Measurements from ENCODE around the gene MDM2.
"Not testable (repeated sequence)": the region's sequence is repeated elsewhere in the genome, so short reads cannot be mapped to it uniquely, and the experiment has no call there.

The MDM2 gene

GRCh38 chr12:68821357-68822188 lies 13.6 kb downstream of the MDM2 start:
- intact Hi-C loops (cut with DNase I): loop anchor here (10.0 kb wide), 1 partner anchor 333 kb away; no protein-coding TSS in a partner anchor

DNA sequence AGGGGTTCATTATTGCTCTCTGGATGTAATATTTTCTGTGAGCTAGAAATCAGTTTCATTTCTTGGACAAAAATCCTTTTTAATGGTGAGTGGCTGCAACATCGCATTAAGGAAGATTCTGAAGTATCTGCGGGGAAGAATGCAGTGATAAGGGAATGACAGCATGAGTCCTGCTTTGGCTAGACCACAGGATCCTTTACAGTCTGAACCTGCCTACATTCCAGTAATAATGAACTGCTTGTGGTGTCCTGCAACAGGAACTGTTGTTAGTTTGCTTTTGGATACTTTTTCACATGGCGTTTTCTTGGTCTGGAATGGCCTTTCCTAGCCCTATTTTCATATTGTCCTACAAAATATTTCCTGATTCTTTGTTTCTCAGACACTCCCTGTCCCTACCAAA lies 15.7 kb downstream of the MDM2 start:
- no peak for DNase-seq
- intact Hi-C loops (cut with DNase I): loop anchor here (10.0 kb wide), 1 partner anchor 331 kb away; no protein-coding TSS in a partner anchor

More at GRCh38 chr12:68821357-68822188, 13.6 kb downstream of the MDM2 start:
- no peak for DNase-seq

DNA sequence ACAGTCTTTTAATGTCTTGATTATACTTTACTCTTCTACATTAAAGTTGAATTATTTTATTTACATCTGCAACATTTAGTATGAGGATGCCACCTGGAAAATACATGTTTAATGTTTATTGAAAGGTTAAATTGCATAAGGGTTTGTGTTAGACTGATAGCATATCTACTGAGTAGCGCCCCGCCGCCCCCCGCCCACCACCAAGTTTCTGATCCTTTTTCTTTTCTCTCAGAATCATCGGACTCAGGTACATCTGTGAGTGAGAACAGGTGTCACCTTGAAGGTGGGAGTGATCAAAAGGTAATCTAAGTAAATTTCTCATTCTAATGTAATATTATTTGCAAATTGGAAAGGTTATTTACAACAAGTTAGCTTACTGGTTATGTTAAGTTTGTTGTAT lies 16.2 kb downstream of the MDM2 start:
- DNase-seq: no peak
- intact Hi-C loops (cut with DNase I): loop anchor here (10.0 kb wide), 1 partner anchor 331 kb away; no protein-coding TSS in a partner anchor

DNA sequence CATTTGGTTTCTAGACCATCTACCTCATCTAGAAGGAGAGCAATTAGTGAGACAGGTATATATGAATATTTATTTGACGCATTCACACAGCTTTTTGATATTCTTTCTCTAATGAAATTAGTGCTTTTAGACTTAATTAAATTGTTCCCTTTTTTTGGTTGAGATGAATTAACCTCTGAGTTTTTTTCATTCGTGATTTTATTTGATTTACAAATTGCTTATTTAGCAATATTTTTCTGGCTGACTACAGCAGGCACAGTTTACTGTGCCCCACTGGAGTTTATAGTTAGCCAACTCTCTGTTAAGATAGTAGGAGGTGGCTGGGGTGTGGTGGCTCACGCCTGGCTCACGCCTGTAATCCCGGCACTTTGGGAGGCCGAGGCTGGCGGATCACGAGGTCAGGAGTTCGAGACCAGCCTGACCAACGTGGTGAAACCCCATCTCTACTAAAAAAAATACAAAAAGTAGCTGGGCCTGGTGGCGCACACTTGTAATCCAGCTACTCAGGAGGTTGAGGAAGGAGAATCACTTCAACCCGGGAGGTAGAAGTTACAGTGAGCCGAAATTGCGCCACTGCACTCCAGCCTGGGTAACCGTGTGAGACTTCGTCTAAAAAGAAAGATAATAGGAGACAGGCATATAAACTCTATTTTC lies 16.7 kb downstream of the MDM2 start:
- intact Hi-C loops (cut with DNase I): loop anchor here (10.0 kb wide), 1 partner anchor 330 kb away; no protein-coding TSS in a partner anchor
- DNase-seq: no peak

DNA sequence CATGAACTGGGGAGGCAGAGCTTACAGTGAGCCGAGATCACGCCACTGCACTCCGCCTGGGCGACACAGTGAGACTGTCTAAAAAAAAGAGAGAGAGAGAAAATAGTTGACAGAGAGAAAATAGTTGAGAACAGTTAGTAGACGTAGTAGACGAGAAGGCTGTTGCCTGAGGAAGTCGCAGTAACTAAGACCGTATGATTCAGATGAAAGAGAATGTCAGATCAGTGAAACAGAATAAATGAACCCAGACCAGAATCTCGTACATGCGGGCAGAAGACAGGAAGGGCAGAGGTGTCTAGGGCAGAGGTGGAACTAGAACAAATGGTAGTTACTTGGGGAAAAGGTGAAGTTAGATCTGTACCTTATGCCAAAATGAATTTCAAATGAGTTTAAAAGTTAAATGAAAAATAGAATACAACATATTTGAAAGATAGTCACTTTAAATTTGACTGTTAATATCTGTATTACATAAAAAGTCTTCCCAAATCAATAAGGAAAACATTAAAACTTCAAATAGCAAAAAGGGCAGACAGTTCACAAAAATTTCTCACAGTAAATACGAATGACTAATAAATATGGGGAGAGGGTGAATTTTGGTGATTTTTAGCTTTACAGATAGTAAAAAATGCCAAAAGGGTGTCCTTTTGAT lies 17.7 kb downstream of the MDM2 start:
- no peak for DNase-seq
- intact Hi-C loops (cut with DNase I): loop anchor here (10.0 kb wide), 1 partner anchor 329 kb away; no protein-coding TSS in a partner anchor

GRCh38 chr12:68827895-68828671 lies 20.1 kb downstream of the MDM2 start:
- intact Hi-C loops (cut with DNase I): loop anchor here (10.0 kb wide), 1 partner anchor 327 kb away; no protein-coding TSS in a partner anchor
- DNase-seq: no peak

GRCh38 chr12:68828672-68829068 lies 20.7 kb downstream of the MDM2 start:
- intact Hi-C loops (cut with DNase I): loop anchor here (10.0 kb wide), 1 partner anchor 326 kb away; no protein-coding TSS in a partner anchor
- no peak for DNase-seq

- DNase-seq: no peak
- intact Hi-C loops (cut with DNase I): no loop called here
Observed at GRCh38 chr12:68831272-68831671, 23.3 kb downstream of the MDM2 start.

GRCh38 chr12:68831751-68832503 lies 23.9 kb downstream of the MDM2 start:
- intact Hi-C loops (cut with DNase I): no loop called here
- DNase-seq: no peak

GRCh38 chr12:68832504-68832867 lies 24.5 kb downstream of the MDM2 start:
- DNase-seq: no peak
- intact Hi-C loops (cut with DNase I): no loop called here

DNA sequence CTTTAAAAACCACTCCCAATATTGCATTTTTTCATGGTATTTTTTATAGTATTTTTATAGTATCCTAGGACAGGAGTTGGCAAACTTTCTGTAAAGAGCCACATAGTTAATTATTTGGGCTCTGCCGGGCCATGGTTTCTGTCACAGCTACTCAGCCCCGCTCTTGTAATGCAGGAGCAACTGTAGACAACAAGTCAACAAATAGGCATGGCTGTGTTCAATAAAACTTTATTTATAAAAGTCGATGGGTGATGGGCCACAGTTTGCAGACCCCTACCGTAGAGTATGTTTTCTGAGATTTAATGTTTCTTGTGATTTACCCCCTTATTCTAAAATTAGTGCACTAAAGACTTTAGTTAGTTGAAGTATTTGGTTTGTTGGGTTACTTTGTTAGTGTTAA lies 25.5 kb downstream of the MDM2 start:
- intact Hi-C loops (cut with DNase I): no loop called here
- DNase-seq: no peak

GRCh38 chr12:68835333-68835908 lies 27.4 kb downstream of the MDM2 start:
- intact Hi-C loops (cut with DNase I): no loop called here

DNA sequence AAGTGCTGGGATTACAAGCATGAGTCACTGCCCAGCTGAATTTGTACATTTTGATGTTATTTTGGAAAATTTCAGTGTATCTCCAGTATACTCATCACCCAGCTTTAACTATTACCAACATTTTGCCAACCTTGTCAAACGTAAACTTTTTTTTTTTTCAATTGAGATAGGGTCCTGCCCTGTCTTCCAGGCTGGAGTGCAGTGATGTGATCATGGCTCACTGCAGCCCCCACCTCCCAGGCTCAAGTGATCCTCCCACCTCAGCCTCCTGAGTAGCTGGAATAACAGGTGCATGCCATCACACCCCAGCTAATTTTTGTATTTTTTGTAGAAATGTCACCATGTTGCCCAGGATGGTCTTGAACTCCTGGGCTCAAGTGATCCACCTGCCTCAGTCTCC lies 29.2 kb downstream of the MDM2 start:
- intact Hi-C loops (cut with DNase I): no loop called here
- no peak for DNase-seq

More at GRCh38 chr12:68835333-68835908, 27.4 kb downstream of the MDM2 start:
- peak in 5 of 42 donors; percentile 7 to 40 (median 21) for DNase-seq

DNA sequence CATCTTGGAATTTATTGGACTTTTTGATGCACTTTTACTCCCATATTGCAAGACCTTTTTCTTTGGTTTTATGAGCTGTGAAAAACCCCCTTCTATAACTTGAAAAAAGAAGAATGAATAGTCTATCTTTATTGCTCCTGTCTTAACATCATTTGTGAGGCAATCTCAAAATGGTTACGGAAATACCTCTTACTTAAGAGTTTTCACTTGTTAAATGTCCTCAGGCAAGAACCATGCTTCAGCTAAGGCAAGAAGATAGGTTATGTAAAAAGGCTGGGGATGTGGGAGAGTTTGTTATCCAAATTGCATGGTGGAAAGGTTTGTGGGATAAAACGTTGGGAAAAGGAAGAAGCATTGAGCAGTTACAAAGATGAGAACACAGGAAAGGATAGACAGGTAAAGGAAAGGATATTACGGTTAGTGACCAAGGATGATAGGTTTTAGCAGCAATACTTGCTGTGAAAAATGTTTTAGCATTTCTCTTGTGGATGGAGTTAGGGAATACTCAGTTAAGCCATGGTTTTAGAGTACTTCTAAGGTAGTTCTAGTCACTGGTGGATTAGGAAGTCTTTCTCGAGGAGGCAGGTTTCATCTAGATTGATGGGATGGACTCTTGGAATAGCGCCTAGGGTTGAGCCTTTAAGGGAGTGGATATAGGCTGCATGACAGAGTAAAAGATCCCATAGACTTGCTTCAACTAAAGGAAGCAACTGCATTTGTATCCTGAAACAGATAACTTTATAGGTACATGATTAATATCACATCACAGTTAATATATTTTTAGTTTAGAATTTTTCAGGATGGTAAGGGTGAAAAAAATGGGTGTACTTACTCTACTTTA lies 30.3 kb downstream of the MDM2 start:
- DNase-seq: no peak
- intact Hi-C loops (cut with DNase I): no loop called here

GRCh38 chr12:68839183-68840147 lies 31.5 kb downstream of the MDM2 start:
- DNase-seq: no peak
- intact Hi-C loops (cut with DNase I): no loop called here

DNA sequence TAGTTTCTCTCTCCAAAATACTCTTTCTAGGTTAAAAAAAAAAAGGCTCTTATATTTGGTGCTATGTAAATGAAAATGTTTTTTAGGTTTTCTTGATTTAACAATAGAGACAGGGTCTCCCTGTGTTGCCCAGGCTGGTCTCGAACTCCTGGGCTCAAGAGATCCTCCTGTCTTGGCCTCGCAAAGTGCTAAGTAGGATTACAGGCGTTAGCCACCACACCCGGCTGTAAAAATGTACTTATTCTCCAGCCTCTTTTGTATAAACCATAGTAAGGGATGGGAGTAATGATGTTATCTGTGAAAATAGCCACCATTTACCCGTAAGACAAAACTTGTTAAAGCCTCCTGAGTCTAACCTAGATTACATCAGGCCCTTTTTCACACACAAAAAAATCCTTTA lies 33.2 kb downstream of the MDM2 start:
- intact Hi-C loops (cut with DNase I); DNase-seq: not testable (repeated sequence)

All from head of caudate nucleus (tissue), 42 donors.